HEK293 (cell line): ENCODE data around the gene DYNLT3.

Source experiments
- CTCF ChIA-PET: fragments of 350-600 bp; formaldehyde crosslinking; extraction: SDS; loops from one replicate; lab custom pipeline; 2021; ENCODE audit warnings: antibody characterized with exemption; lab: Yijun Ruan, JAX
- POLR2A ChIA-PET: fragments of 300-600 bp; formaldehyde crosslinking; extraction: SDS; loops from one replicate; lab custom pipeline; 2020; ENCODE audit warnings: antibody characterized with exemption, inconsistent platforms; lab: Yijun Ruan, JAX
- H3K27ac ChIP-seq: fragments of 200-500 bp; sonication (Bioruptor generic); 2 replicates; pipeline ENCODE4 v1.5.1; 2014; ENCODE audit warnings: low read depth, low read length, control low read depth, inconsistent platforms; ENCODE audit errors: extremely low read depth
- H3K36me3 ChIP-seq, 2 experiments: fragments of 200-500 bp in 1 of 2; sonication (Bioruptor generic) in 1 of 2; 1 replicate in 1 of 2; 2 replicates in 1 of 2; pipeline ENCODE4 v1.5.1; 2014 to 2017; ENCODE audit warnings: inconsistent platforms in 2 of 2, low read length in 2 of 2; ENCODE audit not compliant: control insufficient read depth in 2 of 2, insufficient read depth in 1 of 2
- H3K4me1 ChIP-seq: fragments of 200-500 bp; sonication (Bioruptor generic); 2 replicates; pipeline ENCODE4 v1.5.1; 2014; ENCODE audit warnings: mild to moderate bottlenecking, low read length, inconsistent platforms; ENCODE audit not compliant: control insufficient read depth, insufficient read depth
- H3K4me3 ChIP-seq: 2 replicates; pipeline ENCODE4 v1.5.1; 2011; ENCODE audit warnings: low read depth, mild to moderate bottlenecking, control low read depth, low read length, moderate library complexity
- H3K9me3 ChIP-seq: fragments of 200-500 bp; sonication (Bioruptor generic); 2 replicates; pipeline ENCODE4 v1.5.1; 2014; ENCODE audit warnings: low read depth, low read length, inconsistent platforms; ENCODE audit not compliant: control insufficient read depth, insufficient read depth
- EGR2 ChIP-seq: fragments of 450-650 bp; formaldehyde crosslinking; IDR thresholded peaks from 2 replicates; pipeline ENCODE4 v1.5.1; 2016; ENCODE audit warnings: low read depth, missing biosample characterization, missing genetic modification characterization
- GLIS2 ChIP-seq: fragments of 450-650 bp; formaldehyde crosslinking; IDR thresholded peaks from 2 replicates; pipeline ENCODE4 v1.5.1; 2016; ENCODE audit warnings: missing biosample characterization, missing genetic modification characterization
- KLF8 ChIP-seq: fragments of 450-650 bp; formaldehyde crosslinking; IDR thresholded peaks from 2 replicates; pipeline ENCODE4 v1.5.1; 2016; ENCODE audit warnings: missing biosample characterization, missing genetic modification characterization
- SCRT2 ChIP-seq: fragments of 450-650 bp; formaldehyde crosslinking; IDR thresholded peaks from 2 replicates; pipeline ENCODE4 v1.5.1; 2016; ENCODE audit warnings: missing biosample characterization, missing genetic modification characterization
- TCF7L2 ChIP-seq: IDR thresholded peaks from 2 replicates; pipeline ENCODE4 v1.6.1; 2011; ENCODE audit warnings: low read depth, mild to moderate bottlenecking, inconsistent platforms, low read length, moderate library complexity, borderline replicate concordance
- ZBTB17 ChIP-seq: fragments of 450-650 bp; formaldehyde crosslinking; IDR thresholded peaks from 2 replicates; pipeline ENCODE4 v1.5.1; 2016; ENCODE audit warnings: missing biosample characterization, missing genetic modification characterization
- ZBTB8A ChIP-seq: fragments of 450-650 bp; formaldehyde crosslinking; IDR thresholded peaks from 2 replicates; pipeline ENCODE4 v1.5.1; 2016; ENCODE audit warnings: missing biosample characterization, missing genetic modification characterization
- ZNF114 ChIP-seq: fragments of 450-650 bp; formaldehyde crosslinking; IDR thresholded peaks from 2 replicates; pipeline ENCODE4 v1.5.0; 2017; ENCODE audit warnings: missing biosample characterization, missing genetic modification characterization
- ZNF19 ChIP-seq: fragments of 450-650 bp; formaldehyde crosslinking; IDR thresholded peaks from 2 replicates; pipeline ENCODE4; 2016; ENCODE audit warnings: missing biosample characterization, missing genetic modification characterization, low read depth
- ZNF366 ChIP-seq: fragments of 450-650 bp; formaldehyde crosslinking; conservative IDR thresholded peaks from 2 replicates; pipeline ENCODE4 v1.5.1; 2016; ENCODE audit warnings: missing biosample characterization, missing genetic modification characterization
- ZNF530 ChIP-seq: fragments of 450-650 bp; formaldehyde crosslinking; IDR thresholded peaks from 2 replicates; pipeline ENCODE4 v1.5.1; 2016; ENCODE audit warnings: low read depth, missing biosample characterization, missing genetic modification characterization
- ZNF600 ChIP-seq: fragments of 450-650 bp; formaldehyde crosslinking; IDR thresholded peaks from 2 replicates; pipeline ENCODE4 v1.5.1; 2016; ENCODE audit warnings: missing biosample characterization, missing genetic modification characterization
- ZNF623 ChIP-seq: fragments of 450-650 bp; formaldehyde crosslinking; IDR thresholded peaks from 2 replicates; pipeline ENCODE4 v1.5.1; 2016; ENCODE audit warnings: missing biosample characterization, missing genetic modification characterization
- ZNF654 ChIP-seq: fragments of 450-650 bp; formaldehyde crosslinking; IDR thresholded peaks from 2 replicates; pipeline ENCODE4 v1.5.1; 2016; ENCODE audit warnings: low read depth, missing biosample characterization, missing genetic modification characterization
- ZNF677 ChIP-seq: fragments of 450-650 bp; IDR thresholded peaks from 2 replicates; pipeline ENCODE4 v1.5.0; 2018; ENCODE audit warnings: missing biosample characterization, mild to moderate bottlenecking, missing genetic modification characterization, moderate library complexity
- TF ChIP-seq, protein P1 (sequence below): fragments of 450-650 bp; formaldehyde crosslinking; IDR thresholded peaks from 2 replicates; pipeline ENCODE4 v1.5.1; 2016; ENCODE audit warnings: missing biosample characterization, missing genetic modification characterization, borderline replicate concordance
- TF ChIP-seq, protein P2 (sequence below): fragments of 450-650 bp; formaldehyde crosslinking; IDR thresholded peaks from 2 replicates; pipeline ENCODE4 v1.5.1; 2016; ENCODE audit warnings: missing biosample characterization, missing genetic modification characterization
- TF ChIP-seq, protein P3 (sequence below): fragments of 450-650 bp; formaldehyde crosslinking; IDR thresholded peaks from 2 replicates; pipeline ENCODE4 v1.5.1; 2016; ENCODE audit warnings: missing biosample characterization, missing genetic modification characterization
- TF ChIP-seq, protein P4 (sequence below): fragments of 450-650 bp; formaldehyde crosslinking; IDR thresholded peaks from 2 replicates; pipeline ENCODE4 v1.5.1; 2016; ENCODE audit warnings: missing biosample characterization, missing genetic modification characterization, borderline replicate concordance

The DYNLT3 gene

DNA sequence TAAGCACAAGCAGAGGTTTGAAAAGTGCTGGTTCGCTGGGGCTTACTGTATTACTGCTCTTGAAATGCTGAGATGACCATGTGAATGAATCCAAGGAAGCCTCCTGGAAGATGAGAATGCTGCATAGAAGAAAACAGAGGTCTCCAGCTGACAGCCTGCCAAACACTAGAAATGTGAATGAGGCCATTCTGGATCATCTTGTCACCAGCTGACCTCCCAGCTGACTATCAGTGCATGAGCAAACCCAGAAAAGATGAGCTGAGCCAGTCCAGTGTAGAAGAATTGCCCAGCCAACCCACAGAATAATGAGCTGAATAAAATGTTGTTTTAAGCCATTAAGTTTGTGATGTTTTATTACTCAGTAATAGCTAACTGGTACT lies 49.1 kb upstream of the DYNLT3 start:
- ChIA-PET POLR2A (no interaction called here), CTCF (interaction anchor here (0.6 to 1.5 kb wide), 6 partner anchors 10 to 151 kb away, joined by 3 read pairs; no protein-coding TSS in a partner anchor)
- no peaks in the 10 kb centered on the region for H3K9me3 ChIP-seq
- no peaks in the 10 kb centered on the region for H3K4me1 ChIP-seq
- H3K4me3 ChIP-seq: no peak overlapping the region
- no peak overlapping the region for H3K27ac ChIP-seq
- TF ChIP-seq GLIS2 (tag by site-specific recombination): no peak
- TF ChIP-seq ZNF677: 0 out of 2 replicates have a peak, but pooled peaks have one; percentile 25
- H3K36me3 ChIP-seq: no peaks in the 10 kb centered on the region

DNA sequence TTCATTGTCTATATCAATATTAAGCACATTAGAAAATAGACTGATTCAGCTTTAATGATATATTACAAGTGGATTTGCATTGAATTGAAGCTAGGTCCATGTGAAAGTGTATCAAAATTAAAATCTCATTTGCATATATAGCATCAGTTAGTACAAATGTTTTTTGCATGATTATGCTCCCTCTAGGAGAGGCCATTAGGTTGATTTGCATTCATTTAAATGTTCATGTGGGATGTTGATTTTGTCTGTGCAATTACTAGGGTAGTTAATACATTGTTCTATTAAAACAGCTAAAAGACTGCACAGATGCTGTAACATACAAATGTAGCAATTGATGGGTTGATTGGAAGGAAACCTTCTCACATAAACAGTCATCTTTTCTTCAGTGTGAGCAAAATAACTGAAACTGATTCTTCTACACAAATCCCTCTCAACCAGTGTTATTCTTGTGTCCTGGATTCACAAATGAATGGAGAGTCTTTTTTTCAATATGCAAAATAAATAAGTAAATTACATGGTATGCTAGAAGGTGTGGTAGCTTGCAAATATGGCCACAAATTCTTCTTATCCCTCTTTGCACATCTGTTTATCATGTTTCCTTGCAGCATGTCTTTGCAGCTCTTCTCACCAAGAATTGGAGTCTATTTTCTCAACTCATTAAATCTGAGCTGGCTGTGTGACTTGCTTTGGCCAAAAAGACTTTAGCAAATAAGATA lies 48.6 kb upstream of the DYNLT3 start:
- no peak overlapping the region for H3K27ac ChIP-seq
- CTCF ChIA-PET: interaction anchor here (0.6 to 1.5 kb wide), 6 partner anchors 10 to 150 kb away, joined by 3 read pairs; no protein-coding TSS in a partner anchor
- no peaks in the 10 kb centered on the region for H3K9me3 ChIP-seq
- no peaks in the 10 kb centered on the region for H3K4me1 ChIP-seq
- H3K36me3 ChIP-seq: no peaks in the 10 kb centered on the region
- TF ChIP-seq ZNF19 (tag by site-specific recombination) (no peak), SCRT2 (tag by site-specific recombination) (no peak), KLF8 (tag by site-specific recombination) (no peak)
- H3K4me3 ChIP-seq: no peak overlapping the region
- POLR2A ChIA-PET: no interaction called here

DNA sequence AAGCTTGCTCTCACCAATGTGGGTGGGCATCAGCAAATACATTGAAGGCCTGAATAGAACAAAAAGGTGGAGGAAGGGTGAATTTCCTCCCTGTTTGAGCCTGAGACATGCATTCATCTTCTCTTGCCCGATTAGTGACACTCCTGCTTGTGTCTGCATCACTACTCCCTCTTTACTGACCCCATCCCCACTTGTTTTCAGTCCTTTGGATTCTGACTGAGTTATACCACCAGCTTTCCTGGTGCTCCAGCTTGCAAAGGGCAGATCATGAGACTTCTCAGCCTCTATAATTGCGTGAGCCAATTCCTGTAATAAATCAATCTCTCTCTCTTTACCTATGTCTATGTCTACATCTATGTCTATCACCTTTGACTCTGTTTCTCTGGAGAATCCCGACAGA lies 47.4 kb upstream of the DYNLT3 start:
- no peak for TF ChIP-seq ZNF530 (tag by site-specific recombination)
- TF ChIP-seq GLIS2 (tag by site-specific recombination): no peak
- TF ChIP-seq, protein P1, sequence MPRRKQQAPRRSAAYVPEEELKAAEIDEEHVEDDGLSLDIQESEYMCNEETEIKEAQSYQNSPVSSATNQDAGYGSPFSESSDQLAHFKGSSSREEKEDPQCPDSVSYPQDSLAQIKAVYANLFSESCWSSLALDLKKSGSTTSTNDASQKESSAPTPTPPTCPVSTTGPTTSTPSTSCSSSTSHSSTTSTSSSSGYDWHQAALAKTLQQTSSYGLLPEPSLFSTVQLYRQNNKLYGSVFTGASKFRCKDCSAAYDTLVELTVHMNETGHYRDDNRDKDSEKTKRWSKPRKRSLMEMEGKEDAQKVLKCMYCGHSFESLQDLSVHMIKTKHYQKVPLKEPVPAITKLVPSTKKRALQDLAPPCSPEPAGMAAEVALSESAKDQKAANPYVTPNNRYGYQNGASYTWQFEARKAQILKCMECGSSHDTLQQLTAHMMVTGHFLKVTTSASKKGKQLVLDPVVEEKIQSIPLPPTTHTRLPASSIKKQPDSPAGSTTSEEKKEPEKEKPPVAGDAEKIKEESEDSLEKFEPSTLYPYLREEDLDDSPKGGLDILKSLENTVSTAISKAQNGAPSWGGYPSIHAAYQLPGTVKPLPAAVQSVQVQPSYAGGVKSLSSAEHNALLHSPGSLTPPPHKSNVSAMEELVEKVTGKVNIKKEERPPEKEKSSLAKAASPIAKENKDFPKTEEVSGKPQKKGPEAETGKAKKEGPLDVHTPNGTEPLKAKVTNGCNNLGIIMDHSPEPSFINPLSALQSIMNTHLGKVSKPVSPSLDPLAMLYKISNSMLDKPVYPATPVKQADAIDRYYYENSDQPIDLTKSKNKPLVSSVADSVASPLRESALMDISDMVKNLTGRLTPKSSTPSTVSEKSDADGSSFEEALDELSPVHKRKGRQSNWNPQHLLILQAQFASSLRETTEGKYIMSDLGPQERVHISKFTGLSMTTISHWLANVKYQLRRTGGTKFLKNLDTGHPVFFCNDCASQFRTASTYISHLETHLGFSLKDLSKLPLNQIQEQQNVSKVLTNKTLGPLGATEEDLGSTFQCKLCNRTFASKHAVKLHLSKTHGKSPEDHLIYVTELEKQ (tag by site-specific recombination): no peak
- TF ChIP-seq ZBTB8A (tag by site-specific recombination): no peak
- no peak for TF ChIP-seq ZNF114 (tag by site-specific recombination)
- no peak for TF ChIP-seq ZNF366 (tag by site-specific recombination)
- no peak for TF ChIP-seq ZNF600 (tag by site-specific recombination)
- CTCF ChIA-PET: no interaction called here
- no peak overlapping the region for H3K4me3 ChIP-seq
- no peaks in the 10 kb centered on the region for H3K9me3 ChIP-seq
- H3K27ac ChIP-seq: no peak overlapping the region
- no peaks in the 10 kb centered on the region for H3K4me1 ChIP-seq
- no peaks in the 10 kb centered on the region for H3K36me3 ChIP-seq
- POLR2A ChIA-PET: no interaction called here

DNA sequence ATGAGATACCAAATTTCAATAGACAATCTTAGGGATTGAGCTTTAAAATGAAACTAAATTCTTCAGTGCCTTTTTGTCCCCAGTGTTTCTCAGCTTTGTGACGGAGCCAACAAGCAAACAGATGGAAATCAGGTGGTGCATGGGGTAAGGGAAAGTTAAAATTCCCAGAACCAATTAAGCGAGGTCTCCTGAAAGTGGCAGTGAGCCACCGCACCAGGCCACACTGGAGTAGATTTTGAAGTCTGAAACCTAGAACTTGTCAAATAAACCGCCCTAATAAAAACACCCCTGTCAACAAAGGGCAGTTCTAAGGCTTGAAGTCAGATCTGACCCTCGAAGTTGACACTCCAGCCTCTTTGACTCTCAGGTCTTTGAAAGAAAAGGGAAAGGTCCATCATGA lies 40.6 kb upstream of the DYNLT3 start:
- no peak overlapping the region for H3K4me3 ChIP-seq
- no peaks in the 10 kb centered on the region for H3K36me3 ChIP-seq
- no peaks in the 10 kb centered on the region for H3K4me1 ChIP-seq
- ChIA-PET CTCF (no interaction called here), POLR2A (no interaction called here)
- no peak overlapping the region for H3K27ac ChIP-seq
- no peaks in the 10 kb centered on the region for H3K9me3 ChIP-seq
- TF ChIP-seq, protein P2, sequence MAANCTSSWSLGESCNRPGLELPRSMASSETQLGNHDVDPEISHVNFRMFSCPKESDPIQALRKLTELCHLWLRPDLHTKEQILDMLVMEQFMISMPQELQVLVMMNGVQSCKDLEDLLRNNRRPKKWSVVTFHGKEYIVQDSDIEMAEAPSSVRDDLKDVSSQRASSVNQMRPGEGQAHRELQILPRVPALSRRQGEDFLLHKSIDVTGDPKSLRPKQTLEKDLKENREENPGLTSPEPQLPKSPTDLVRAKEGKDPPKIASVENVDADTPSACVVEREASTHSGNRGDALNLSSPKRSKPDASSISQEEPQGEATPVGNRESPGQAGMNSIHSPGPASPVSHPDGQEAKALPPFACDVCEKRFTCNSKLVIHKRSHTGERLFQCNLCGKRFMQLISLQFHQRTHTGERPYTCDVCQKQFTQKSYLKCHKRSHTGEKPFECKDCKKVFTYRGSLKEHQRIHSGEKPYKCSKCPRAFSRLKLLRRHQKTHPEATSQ (tag by site-specific recombination): no peak
- no peak for TF ChIP-seq EGR2 (tag by site-specific recombination)
- TF ChIP-seq, protein P3, sequence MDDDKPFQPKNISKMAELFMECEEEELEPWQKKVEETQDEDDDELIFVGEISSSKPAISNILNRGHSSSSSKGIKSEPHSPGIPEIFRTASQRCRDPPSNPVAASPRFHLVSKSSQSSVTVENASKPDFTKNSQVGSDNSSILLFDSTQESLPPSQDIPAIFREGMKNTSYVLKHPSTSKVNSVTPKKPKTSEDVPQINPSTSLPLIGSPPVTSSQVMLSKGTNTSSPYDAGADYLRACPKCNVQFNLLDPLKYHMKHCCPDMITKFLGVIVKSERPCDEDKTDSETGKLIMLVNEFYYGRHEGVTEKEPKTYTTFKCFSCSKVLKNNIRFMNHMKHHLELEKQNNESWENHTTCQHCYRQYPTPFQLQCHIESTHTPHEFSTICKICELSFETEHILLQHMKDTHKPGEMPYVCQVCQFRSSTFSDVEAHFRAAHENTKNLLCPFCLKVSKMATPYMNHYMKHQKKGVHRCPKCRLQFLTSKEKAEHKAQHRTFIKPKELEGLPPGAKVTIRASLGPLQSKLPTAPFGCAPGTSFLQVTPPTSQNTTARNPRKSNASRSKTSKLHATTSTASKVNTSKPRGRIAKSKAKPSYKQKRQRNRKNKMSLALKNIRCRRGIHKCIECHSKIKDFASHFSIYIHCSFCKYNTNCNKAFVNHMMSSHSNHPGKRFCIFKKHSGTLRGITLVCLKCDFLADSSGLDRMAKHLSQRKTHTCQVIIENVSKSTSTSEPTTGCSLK (tag by site-specific recombination): no peak
- no peak for TF ChIP-seq ZNF623 (tag by site-specific recombination)
- TF ChIP-seq ZNF654 (tag by site-specific recombination): no peak
- TF ChIP-seq, protein P4, sequence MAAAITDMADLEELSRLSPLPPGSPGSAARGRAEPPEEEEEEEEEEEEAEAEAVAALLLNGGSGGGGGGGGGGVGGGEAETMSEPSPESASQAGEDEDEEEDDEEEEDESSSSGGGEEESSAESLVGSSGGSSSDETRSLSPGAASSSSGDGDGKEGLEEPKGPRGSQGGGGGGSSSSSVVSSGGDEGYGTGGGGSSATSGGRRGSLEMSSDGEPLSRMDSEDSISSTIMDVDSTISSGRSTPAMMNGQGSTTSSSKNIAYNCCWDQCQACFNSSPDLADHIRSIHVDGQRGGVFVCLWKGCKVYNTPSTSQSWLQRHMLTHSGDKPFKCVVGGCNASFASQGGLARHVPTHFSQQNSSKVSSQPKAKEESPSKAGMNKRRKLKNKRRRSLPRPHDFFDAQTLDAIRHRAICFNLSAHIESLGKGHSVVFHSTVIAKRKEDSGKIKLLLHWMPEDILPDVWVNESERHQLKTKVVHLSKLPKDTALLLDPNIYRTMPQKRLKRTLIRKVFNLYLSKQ: no peak
- no peak for TF ChIP-seq TCF7L2
- TF ChIP-seq ZBTB17: no peak
